ENCODE data around the gene WDR33. TPM values are rescaled to one million over a fixed set of nuclear protein-coding genes. Genes with fewer than 3 reads are reported as not detected.
"Not testable (repeated sequence)": the region's sequence is repeated elsewhere in the genome, so short reads cannot be mapped to it uniquely, and the experiment has no call there.

WDR33 gene
- total RNA-seq, 2 experiments from 2014 or later, result 61.1 to 63.2 TPM

- peak; percentile 27 for DNase-seq
- CTCF ChIA-PET, result interaction anchor here (1.7 kb wide), 1 partner anchor 95 kb away, joined by 4 read pairs; no protein-coding TSS in a partner anchor
- peak overlapping the region; percentile 61 for H3K27ac Mint-ChIP-seq
- not testable (repeated sequence) for H3K4me3 Mint-ChIP-seq; H3K27me3 Mint-ChIP-seq (ENCODE audit: low read depth); H3K9me3 Mint-ChIP-seq
- intact Hi-C loops (cut with micrococcal nuclease), result loop anchor here (2.0 kb wide), 3 partner anchors 15 to 61 kb away; partner anchors contain the start of gene WDR33
- H3K4me1 Mint-ChIP-seq (ENCODE audit: low read depth), result peaks cover 16% of the 10 kb centered on the region
- H3K36me3 Mint-ChIP-seq (ENCODE audit: low read depth), result peaks cover 12% of the 10 kb centered on the region
Observed at GRCh38 chr2:127749537-127749936, 61.4 kb downstream of the WDR33 start.

GRCh38 chr2:127747621-127748020, 63.4 kb downstream of the WDR33 start:
- CTCF ChIA-PET, result interaction anchor here (0.6 kb wide), 1 partner anchor 27 kb away, joined by 3 read pairs; no protein-coding TSS in a partner anchor
- no peak overlapping the region for H3K27ac Mint-ChIP-seq
- H3K27me3 Mint-ChIP-seq (ENCODE audit: low read depth), result no peaks in the 10 kb centered on the region
- H3K9me3 Mint-ChIP-seq, result no peaks in the 10 kb centered on the region
- intact Hi-C loops (cut with micrococcal nuclease), result loop anchor here (2.0 kb wide), 3 partner anchors 17 to 63 kb away; partner anchors contain the start of gene WDR33
- no peak overlapping the region for H3K4me3 Mint-ChIP-seq
- H3K4me1 Mint-ChIP-seq (ENCODE audit: low read depth), result peaks cover 25% of the 10 kb centered on the region
- DNase-seq, result no peak
- peaks cover 12% of the 10 kb centered on the region for H3K36me3 Mint-ChIP-seq (ENCODE audit: low read depth)

GRCh38 chr2:127743477-127744026, 67.4 kb downstream of the WDR33 start:
- no peaks in the 10 kb centered on the region for H3K9me3 Mint-ChIP-seq
- intact Hi-C loops (cut with micrococcal nuclease), result no loop called here
- H3K36me3 Mint-ChIP-seq (ENCODE audit: low read depth), result peaks cover 22% of the 10 kb centered on the region
- H3K27ac Mint-ChIP-seq, result no peak overlapping the region
- H3K4me1 Mint-ChIP-seq (ENCODE audit: low read depth), result peaks cover 35% of the 10 kb centered on the region
- H3K4me3 Mint-ChIP-seq, result no peak overlapping the region
- no peaks in the 10 kb centered on the region for H3K27me3 Mint-ChIP-seq (ENCODE audit: low read depth)
- CTCF ChIA-PET, result no interaction called here
- DNase-seq, result no peak

- peaks cover 48% of the 10 kb centered on the region for H3K4me1 Mint-ChIP-seq (ENCODE audit: low read depth)
- no peak overlapping the region for H3K4me3 Mint-ChIP-seq
- H3K27ac Mint-ChIP-seq, result no peak overlapping the region
- H3K9me3 Mint-ChIP-seq, result no peaks in the 10 kb centered on the region
- H3K36me3 Mint-ChIP-seq (ENCODE audit: low read depth), result peaks cover 31% of the 10 kb centered on the region
- DNase-seq, result no peak
- H3K27me3 Mint-ChIP-seq (ENCODE audit: low read depth), result no peaks in the 10 kb centered on the region
- CTCF ChIA-PET, result no interaction called here
- intact Hi-C loops (cut with micrococcal nuclease), result no loop called here
Observed at GRCh38 chr2:127740665-127741288, 70.2 kb downstream of the WDR33 start.

- no peak overlapping the region for H3K27ac Mint-ChIP-seq
- intact Hi-C loops (cut with micrococcal nuclease), result no loop called here
- H3K27me3 Mint-ChIP-seq (ENCODE audit: low read depth), result no peaks in the 10 kb centered on the region
- H3K36me3 Mint-ChIP-seq (ENCODE audit: low read depth), result peaks cover 26% of the 10 kb centered on the region
- no peak for DNase-seq
- CTCF ChIA-PET, result no interaction called here
- H3K4me1 Mint-ChIP-seq (ENCODE audit: low read depth), result peaks cover 48% of the 10 kb centered on the region
- H3K9me3 Mint-ChIP-seq, result no peaks in the 10 kb centered on the region
- no peak overlapping the region for H3K4me3 Mint-ChIP-seq
Observed at GRCh38 chr2:127739800-127740199, 71.2 kb downstream of the WDR33 start.

- intact Hi-C loops (cut with micrococcal nuclease), result no loop called here
- CTCF ChIA-PET, result no interaction called here
Observed at GRCh38 chr2:127737892-127738291, 73.1 kb downstream of the WDR33 start.

GRCh38 chr2:127735537-127736399, 75.2 kb downstream of the WDR33 start:
- no peak for DNase-seq
- H3K4me1 Mint-ChIP-seq (ENCODE audit: low read depth), result peaks cover 31% of the 10 kb centered on the region
- intact Hi-C loops (cut with micrococcal nuclease), result no loop called here
- no peak overlapping the region for H3K4me3 Mint-ChIP-seq
- no peaks in the 10 kb centered on the region for H3K27me3 Mint-ChIP-seq (ENCODE audit: low read depth)
- no peaks in the 10 kb centered on the region for H3K9me3 Mint-ChIP-seq
- H3K36me3 Mint-ChIP-seq (ENCODE audit: low read depth), result peaks cover 15% of the 10 kb centered on the region
- no peak overlapping the region for H3K27ac Mint-ChIP-seq
- CTCF ChIA-PET, result no interaction called here

More at GRCh38 chr2:127737892-127738291, 73.1 kb downstream of the WDR33 start:
- Mint-ChIP-seq H3K9me3 (no peaks in the 10 kb centered on the region), H3K4me1 (ENCODE audit: low read depth) (peaks cover 33% of the 10 kb centered on the region), H3K4me3 (no peak overlapping the region), H3K36me3 (ENCODE audit: low read depth) (peaks cover 23% of the 10 kb centered on the region), H3K27ac (no peak overlapping the region), H3K27me3 (ENCODE audit: low read depth) (no peaks in the 10 kb centered on the region)
- no peak for DNase-seq

GRCh38 chr2:127735044-127735443, 75.9 kb downstream of the WDR33 start:
- Mint-ChIP-seq H3K27ac (no peak overlapping the region), H3K9me3 (no peaks in the 10 kb centered on the region), H3K36me3 (ENCODE audit: low read depth) (peaks cover 13% of the 10 kb centered on the region), H3K4me1 (ENCODE audit: low read depth) (peaks cover 27% of the 10 kb centered on the region), H3K27me3 (ENCODE audit: low read depth) (no peaks in the 10 kb centered on the region), H3K4me3 (no peak overlapping the region)
- no peak for DNase-seq
- CTCF ChIA-PET, result no interaction called here
- intact Hi-C loops (cut with micrococcal nuclease), result no loop called here

GRCh38 chr2:127733816-127734537, 77.0 kb downstream of the WDR33 start:
- no peaks in the 10 kb centered on the region for H3K9me3 Mint-ChIP-seq
- H3K4me1 Mint-ChIP-seq (ENCODE audit: low read depth), result peaks cover 18% of the 10 kb centered on the region
- DNase-seq, result no peak
- CTCF ChIA-PET, result no interaction called here
- no peak overlapping the region for H3K27ac Mint-ChIP-seq
- no peak overlapping the region for H3K4me3 Mint-ChIP-seq
- intact Hi-C loops (cut with micrococcal nuclease), result no loop called here
- H3K27me3 Mint-ChIP-seq (ENCODE audit: low read depth), result no peaks in the 10 kb centered on the region
- H3K36me3 Mint-ChIP-seq (ENCODE audit: low read depth), result peaks cover 10% of the 10 kb centered on the region

GRCh38 chr2:127733113-127733815, 77.7 kb downstream of the WDR33 start:
- H3K27ac Mint-ChIP-seq, result no peak overlapping the region
- DNase-seq, result no peak
- H3K27me3 Mint-ChIP-seq (ENCODE audit: low read depth), result no peaks in the 10 kb centered on the region
- H3K4me1 Mint-ChIP-seq (ENCODE audit: low read depth), result peaks cover 11% of the 10 kb centered on the region
- CTCF ChIA-PET, result no interaction called here
- H3K36me3 Mint-ChIP-seq (ENCODE audit: low read depth), result peaks cover 8% of the 10 kb centered on the region
- no peaks in the 10 kb centered on the region for H3K9me3 Mint-ChIP-seq
- intact Hi-C loops (cut with micrococcal nuclease), result no loop called here
- H3K4me3 Mint-ChIP-seq, result no peak overlapping the region

GRCh38 chr2:127726158-127726880, 84.7 kb downstream of the WDR33 start:
- Mint-ChIP-seq H3K27ac (peak overlapping the region; percentile 31), H3K36me3 (ENCODE audit: low read depth) (peaks cover 26% of the 10 kb centered on the region), H3K4me1 (ENCODE audit: low read depth) (peaks cover 8% of the 10 kb centered on the region), H3K4me3 (no peak overlapping the region), H3K27me3 (ENCODE audit: low read depth) (no peaks in the 10 kb centered on the region), H3K9me3 (no peaks in the 10 kb centered on the region)
- DNase-seq, result no peak
- CTCF ChIA-PET, result no interaction called here
- intact Hi-C loops (cut with micrococcal nuclease), result no loop called here

Data from activated naive CD4-positive, alpha-beta T cell treated with anti-CD3 and anti-CD28 coated beads for 36 hours (primary cell).